Body of pancreas (tissue), 4 donors: ENCODE measurements around the gene PROM2.

ENCODE experiments used
- POLR2A ChIP-seq, 3 donors: fragments of 450-650 bp; IDR thresholded peaks; one replicate each; pipeline ENCODE4 v1.6.1; 2016; ENCODE audit warnings: antibody characterized with exemption in 3 of 3, mild to moderate bottlenecking in 2 of 3
- TF ChIP-seq, protein P1 (sequence below), 7 experiments: fragments of 450-650 bp in 4 of 7; fragments of 200-600 bp in 3 of 7; sonication (generic) in 3 of 7; IDR thresholded peaks; one replicate each; pipeline ENCODE4 v1.5.1; 2016 to 2019; ENCODE audit warnings: antibody characterized with exemption in 7 of 7

DNA sequence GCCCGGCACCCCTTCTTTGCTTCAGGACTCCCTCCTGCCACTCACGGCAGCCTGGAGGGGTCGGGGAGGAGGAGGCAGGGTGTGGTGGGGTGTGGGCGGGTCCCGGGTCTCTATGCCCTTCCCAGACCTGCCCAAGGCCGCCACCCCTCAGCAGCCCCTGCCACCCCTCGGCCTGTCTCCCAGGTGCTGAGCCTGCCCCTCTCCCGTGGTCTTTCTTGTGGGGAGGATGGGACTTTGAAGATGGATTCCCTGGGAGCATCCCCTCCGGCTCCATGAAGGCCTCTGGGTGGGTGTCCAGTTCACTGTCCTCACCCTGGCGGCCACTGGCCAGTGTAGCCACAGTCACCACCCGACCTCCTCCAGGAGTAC is 46.1 kb downstream of the PROM2 start:
- TF ChIP-seq, protein P1, sequence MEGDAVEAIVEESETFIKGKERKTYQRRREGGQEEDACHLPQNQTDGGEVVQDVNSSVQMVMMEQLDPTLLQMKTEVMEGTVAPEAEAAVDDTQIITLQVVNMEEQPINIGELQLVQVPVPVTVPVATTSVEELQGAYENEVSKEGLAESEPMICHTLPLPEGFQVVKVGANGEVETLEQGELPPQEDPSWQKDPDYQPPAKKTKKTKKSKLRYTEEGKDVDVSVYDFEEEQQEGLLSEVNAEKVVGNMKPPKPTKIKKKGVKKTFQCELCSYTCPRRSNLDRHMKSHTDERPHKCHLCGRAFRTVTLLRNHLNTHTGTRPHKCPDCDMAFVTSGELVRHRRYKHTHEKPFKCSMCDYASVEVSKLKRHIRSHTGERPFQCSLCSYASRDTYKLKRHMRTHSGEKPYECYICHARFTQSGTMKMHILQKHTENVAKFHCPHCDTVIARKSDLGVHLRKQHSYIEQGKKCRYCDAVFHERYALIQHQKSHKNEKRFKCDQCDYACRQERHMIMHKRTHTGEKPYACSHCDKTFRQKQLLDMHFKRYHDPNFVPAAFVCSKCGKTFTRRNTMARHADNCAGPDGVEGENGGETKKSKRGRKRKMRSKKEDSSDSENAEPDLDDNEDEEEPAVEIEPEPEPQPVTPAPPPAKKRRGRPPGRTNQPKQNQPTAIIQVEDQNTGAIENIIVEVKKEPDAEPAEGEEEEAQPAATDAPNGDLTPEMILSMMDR (IDR thresholded peaks at IDR 0.05) = no peak
- no peak for TF ChIP-seq POLR2A (IDR thresholded peaks at IDR 0.05)
